GM12878 (cell line): ENCODE measurements around the gene TRAFD1.

Experiments
- CTCF ChIP-seq, 3 experiments: IDR thresholded peaks in 2 of 3; conservative IDR thresholded peaks in 1 of 3; 2 replicates each; pipeline ENCODE4 v1.5.1; 2011; ENCODE audit warnings: low read depth in 3 of 3, low read length in 3 of 3, mild to moderate bottlenecking in 3 of 3, control low read depth in 2 of 3, moderate library complexity in 2 of 3, inconsistent platforms in 1 of 3, mixed read lengths in 1 of 3; ENCODE audit not compliant: control insufficient read depth in 2 of 3, insufficient read depth in 1 of 3; ENCODE audit errors: extremely low read depth in 1 of 3
- E2F4 ChIP-seq: IDR thresholded peaks from 2 replicates; pipeline ENCODE4 v1.6.1; 2012; ENCODE audit warnings: low read depth, low read length, improper control_type of control experiment
- EZH2 ChIP-seq: IDR thresholded peaks from 2 replicates; pipeline ENCODE4 v1.6.1; 2012; ENCODE audit warnings: low read depth, mild to moderate bottlenecking, control low read depth, inconsistent platforms, low read length, borderline replicate concordance; ENCODE audit not compliant: control insufficient read depth
- HDAC2 ChIP-seq: fragments of 200-600 bp; sonication (generic); IDR thresholded peaks from 2 replicates; pipeline ENCODE4 v1.6.1; 2017
- NFIC ChIP-seq: IDR thresholded peaks from 2 replicates; pipeline ENCODE4 v1.6.1; 2012; ENCODE audit warnings: low read depth, mild to moderate bottlenecking, inconsistent platforms, low read length, moderate library complexity
- SP1 ChIP-seq: IDR thresholded peaks from one replicate; pipeline ENCODE4 v1.6.1; 2011; ENCODE audit warnings: low read depth, low read length
- USF2 ChIP-seq: IDR thresholded peaks from 2 replicates; pipeline ENCODE4 v1.6.1; 2011; ENCODE audit warnings: low read depth, low read length, improper control_type of control experiment, borderline replicate concordance

- TF ChIP-seq NFIC (no peak), HDAC2 (no peak), USF2 (no peak), CTCF (IDR thresholded peaks at IDR 0.05 in 2 of 3, conservative IDR thresholded peaks at IDR 0.05 in 1 of 3; ENCODE audit: control insufficient read depth in 2 of 3, extremely low read depth in 1 of 3, insufficient read depth in 1 of 3, low read depth in 3 of 3, low read length in 3 of 3) (no peak), EZH2 (no peak), E2F4 (no peak), SP1 (no peak)
Measured at GRCh38 chr12:112190231-112191025, 65.1 kb downstream of the TRAFD1 start.
